GM18520 (cell line): ENCODE measurements around the gene MYLK2.

Experiments used
- ATAC-seq: cut with Tn5 transposase; IDR thresholded peaks from one replicate; pipeline ENCODE4 v1.9.1; 2021; ENCODE audit not compliant: unreplicated experiment

The MYLK2 gene

DNA sequence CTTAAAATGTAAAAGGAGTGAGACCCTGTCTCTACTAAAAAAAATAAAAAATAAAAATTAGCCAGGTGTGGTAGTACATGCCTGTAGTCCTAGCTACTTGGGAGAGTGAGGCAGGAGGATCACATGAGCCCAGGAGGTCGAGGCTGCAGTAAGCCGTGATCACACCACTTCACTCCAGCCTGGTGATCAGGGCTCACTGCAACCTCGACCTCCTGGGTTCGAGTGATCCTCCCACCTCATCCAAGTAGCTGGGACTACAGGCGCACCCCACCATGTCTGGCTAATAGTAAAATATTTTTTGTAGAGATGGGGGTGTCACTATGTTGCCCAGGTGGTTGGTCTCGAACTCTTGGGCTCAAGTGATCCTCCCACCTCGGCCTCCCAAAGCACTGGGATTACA, 34.3 kb downstream of the MYLK2 start:
- ATAC-seq = no peak

DNA sequence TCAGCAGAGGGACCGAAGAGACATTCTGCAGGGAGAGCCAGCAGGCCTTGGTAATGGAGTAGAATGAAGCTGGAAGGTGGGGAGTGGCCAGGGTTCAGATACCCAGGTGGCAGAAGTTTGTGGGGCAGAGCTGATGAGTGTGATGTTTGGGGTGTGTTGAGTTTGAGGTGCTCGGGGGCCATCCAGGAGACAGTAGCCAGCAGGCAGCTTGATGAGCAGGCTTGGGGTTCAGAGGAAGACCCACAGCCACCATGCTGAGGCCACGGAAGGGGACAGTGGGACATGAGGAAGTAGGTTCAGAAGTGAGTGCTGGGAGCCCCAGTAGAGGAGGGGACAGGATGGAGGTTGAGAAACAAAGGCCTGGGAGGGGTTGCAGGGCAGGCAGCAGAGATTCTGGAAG, 37.4 kb downstream of the MYLK2 start:
- no peak for ATAC-seq

DNA sequence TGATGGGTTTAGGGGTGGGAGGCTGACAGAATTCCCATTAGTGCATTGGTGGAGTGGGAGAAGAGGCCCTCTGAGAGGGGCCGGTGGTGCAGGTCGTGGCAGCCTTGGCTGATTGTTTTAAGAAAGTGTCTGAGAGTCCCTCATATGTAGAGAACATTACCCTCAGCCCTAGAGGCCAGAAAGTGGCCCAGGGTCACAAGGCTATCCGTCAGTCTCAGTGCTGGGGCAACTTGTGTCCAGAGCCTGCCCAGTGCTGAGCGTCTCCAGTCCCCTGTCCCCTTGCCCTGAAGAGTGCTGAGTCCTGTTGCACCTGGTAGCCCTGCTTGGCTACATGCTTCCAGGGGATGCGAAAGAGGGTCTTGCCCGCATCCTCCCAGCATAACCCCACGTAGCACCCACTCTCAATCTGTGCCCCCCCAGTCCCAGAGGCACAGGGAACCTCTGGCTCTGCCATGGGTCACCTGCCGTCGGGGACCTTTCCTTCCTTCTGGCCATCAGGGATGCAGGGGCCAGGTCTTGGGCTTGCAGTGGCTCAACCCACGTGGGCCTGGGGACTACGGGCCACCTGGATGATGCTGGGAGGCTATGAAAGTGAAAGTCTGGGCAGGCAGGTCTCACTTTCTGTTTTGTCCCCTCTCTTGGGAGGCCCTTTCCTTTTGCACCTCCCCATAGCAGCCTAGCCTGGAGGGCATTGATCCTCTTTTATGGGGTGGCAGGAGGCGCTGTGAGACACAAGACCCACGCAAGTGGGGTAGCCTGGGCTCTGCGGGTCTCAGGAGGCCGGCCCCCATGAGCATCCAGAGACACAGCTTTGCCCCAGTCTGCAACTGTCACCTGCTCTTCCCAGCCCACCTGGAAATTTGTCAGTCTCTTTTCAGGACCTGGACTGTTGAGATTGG, 39.0 kb downstream of the MYLK2 start:
- ATAC-seq = no peak

- ATAC-seq = no peak
Measured at GRCh38 chr20:31858760-31859083, 39.6 kb downstream of the MYLK2 start.

DNA sequence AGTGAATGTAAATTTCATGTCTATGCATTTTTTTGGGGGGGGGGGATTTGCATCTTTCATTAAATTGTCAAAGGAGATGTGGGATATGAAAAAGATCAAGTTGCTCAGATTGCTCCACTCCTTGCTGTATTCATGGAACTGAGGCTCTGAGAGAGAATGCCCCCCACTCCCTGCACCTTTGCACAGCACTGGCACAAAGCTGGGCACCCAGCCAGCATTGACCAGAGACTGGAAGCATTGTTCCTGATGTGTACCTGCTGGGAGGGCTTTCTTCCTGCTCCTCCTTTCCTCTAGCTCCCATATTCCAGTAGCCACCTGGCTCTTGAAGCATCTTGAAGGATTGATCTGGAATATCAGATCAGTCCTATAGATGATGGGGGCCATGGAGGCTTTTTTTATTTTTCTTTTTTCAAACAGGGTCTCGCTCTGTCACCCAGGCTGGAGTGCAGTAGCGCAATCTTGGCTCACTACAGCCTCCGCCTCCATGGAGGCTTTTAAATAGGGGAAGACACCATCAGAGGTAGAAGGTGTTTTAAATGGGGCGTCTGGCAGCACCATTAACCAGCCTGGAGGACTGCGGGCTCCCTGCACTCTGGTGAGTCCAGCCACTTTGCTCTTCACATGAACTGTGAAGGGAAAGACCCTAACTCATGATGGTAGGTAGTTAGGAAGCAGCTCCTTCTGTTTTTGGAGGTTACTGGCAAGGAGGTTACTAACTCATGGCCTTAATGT, 40.3 kb downstream of the MYLK2 start:
- no peak for ATAC-seq

DNA sequence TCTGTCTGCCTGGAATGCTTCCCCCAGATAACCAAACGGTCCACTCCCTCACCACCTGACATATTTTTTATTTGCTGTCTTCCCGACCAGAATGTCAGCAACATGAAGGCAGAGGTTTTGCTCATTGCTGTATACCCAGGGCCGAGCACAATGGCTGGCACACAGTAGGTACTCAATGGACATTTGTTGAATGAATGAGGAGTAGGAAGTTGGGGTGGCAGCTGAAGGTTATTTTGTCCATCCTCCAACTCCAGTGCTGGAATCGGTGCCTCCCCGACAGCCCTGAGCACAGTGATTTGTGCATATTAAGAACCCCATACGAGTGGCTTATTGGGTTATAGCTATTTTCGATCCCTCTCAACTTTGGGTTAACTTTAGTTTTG, 40.8 kb downstream of the MYLK2 start:
- ATAC-seq = no peak

DNA sequence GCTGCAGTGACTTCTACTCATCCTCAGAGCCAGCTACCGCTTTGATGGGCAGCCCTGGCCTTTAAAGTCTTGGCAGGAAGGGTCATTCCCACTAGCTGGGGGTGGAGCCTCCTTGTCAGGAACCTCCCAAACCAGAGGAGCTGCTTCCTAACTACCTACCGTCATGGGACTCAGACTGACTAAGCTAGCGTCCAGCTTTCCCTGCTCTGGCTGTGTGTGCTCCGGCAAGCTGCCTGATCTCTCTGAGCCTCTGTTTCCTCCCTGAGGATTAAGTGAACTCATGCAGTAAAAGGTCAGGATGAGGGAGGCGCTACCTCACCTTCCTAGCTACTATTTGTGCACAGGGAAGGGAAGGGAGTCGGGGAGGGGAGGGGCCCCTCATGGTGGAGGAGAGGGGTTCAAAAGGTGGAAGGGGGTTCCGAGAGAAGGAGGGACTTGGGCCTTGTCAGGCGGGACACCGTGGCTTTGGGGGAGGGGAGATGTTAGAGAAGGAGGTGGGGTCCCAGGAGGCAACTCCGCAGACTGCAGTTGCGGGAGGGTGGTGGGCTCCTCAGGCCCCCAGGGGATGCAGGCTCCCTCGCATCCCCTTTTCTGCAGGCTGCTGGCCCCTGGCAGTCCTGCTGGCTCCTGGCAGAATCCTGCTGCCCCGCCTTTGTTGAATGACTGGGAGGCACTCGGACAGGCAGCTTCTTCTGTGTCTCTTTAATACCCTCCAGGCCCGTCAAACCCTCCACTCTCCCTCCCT, 41.4 kb downstream of the MYLK2 start:
- no peak for ATAC-seq

- ATAC-seq = no peak
Measured at GRCh38 chr20:31861135-31861384, 41.9 kb downstream of the MYLK2 start.

DNA sequence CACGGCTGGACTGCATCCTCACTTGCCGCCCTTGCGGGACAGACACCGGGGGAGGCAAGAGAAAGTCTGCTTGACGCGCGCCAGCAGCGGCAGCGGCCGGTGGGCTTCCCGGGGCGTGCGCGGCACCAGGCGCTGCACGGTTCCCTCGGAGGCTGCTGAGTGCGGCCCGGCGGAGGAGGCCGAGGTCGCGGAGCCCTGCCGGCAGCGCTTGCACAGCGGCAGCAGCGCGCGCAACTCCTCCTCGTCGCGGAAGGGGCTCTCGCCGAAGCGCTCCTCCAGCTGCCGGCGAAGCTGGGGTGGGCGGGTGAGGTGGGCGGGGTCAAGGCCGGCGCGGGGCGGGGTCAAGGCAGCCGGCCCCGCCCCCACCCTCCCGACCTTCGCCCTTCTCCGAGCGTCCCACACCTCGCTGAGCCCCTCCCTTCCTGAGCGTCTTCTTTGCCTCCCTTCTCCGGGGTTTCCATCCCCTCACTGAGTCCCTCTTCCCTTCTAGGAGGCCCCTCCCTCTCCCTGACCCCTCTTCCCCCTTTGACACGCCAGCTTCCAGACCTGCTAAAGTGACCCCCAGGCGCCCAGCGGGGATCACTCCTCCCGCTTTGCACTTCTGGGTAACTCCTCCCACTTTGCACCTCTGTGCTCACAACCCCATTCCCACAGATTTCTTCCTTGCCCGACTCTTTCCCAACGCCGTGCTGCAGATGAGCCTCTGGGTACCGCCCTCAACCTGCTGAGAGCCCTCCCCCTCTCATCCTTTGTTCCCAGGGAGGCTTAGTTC, 42.4 kb downstream of the MYLK2 start:
- ATAC-seq = no peak

GRCh38 chr20:31862157-31862470, 43.0 kb downstream of the MYLK2 start:
- ATAC-seq = no peak

GRCh38 chr20:31862506-31862905, 43.4 kb downstream of the MYLK2 start:
- ATAC-seq = no peak

DNA sequence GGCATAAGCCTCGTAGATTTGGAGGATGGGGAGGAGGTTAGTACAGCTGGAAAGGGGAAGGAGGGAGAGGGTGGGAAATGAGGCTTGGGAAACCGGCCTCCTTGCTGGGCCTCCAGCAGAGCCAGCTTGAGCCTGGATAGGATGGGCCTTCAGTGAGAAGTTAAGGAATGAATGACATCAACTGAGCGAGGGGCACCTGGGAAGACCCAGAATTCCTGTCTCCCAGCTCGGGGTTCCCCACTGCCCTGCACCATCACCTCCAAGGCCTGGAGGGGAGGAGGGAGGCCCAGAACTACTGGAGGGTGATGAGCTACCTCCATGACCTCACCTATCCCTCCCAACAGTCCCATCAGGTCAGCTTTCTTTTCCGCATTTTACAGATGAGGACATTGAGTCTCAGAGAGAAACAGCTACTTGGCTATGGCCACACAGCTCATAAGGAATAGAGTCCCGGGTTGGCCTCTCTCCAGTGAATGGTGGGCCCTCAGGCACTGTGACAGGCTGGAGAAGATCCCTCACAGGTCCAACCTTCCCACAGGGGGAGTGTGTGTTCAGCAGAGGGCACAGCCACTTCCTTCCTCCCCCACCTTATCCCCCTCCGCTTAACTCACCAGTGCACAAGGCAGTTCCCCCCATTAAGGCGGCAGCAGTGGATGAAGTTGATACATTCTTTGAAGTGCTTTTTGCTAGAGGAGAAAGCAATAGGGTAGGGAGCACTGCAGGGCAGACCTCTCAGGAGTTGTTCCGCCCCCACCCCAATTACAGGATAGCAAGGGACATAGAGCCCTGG, 44.3 kb downstream of the MYLK2 start:
- no peak for ATAC-seq

DNA sequence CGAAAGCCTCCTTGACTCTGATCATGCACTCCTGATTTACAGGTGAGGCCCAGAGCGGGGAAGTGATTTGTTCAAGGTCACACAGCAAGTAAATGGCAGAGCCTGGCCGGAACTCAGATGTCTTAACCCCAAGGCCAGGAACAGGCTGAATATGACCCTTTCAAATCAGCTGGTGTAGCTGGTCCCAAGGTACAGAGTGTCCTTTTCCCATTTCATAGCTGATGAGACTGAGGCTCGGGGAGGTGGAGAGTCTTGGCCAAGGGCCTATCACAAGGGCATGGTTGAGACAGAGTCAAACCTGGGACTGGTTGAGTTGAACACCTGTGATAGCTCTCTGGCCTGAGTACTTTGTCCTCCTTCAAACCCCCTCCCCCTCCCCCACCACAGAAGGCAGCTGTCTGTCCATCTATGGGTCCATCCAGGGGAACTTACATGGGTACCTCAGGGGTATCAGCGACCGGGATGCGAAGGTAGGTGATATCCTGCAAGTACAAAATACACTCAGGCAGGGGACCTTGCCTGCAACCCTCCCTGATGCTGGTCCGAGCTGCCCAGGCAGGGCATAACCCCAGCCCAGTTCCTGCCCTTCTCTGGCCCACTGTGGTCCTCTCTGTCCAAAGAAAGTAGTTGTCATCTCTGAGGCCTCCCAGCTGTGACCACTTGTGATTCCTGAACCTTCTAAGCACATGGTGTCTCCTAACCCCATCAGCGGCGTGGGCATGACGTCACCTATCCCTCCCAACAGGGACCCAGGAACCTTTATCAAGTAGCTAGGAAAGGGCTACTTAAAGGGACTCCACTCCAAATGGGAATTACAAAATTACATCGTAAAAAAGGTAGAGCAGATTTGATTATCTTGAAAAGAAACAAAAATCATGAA, 45.6 kb downstream of the MYLK2 start:
- no peak for ATAC-seq

DNA sequence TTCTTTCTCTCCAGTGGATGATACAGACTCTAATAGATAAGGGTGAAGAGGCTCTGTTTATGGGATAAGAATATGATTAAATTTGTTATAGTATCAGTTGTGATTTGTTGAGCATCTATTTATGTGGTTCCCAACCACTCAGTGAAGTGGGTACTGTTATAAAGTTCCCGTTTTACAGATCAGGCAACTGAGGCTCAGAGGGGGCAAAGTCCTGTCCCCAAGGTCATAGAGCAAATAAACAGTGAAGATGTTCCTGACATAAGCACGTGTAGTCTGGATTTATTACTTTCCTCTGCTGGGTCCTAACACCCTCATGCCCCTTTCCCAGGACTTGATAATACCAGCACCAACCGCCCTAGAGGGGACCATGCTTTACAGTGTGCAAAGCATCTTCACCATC, 47.1 kb downstream of the MYLK2 start:
- ATAC-seq = no peak

DNA sequence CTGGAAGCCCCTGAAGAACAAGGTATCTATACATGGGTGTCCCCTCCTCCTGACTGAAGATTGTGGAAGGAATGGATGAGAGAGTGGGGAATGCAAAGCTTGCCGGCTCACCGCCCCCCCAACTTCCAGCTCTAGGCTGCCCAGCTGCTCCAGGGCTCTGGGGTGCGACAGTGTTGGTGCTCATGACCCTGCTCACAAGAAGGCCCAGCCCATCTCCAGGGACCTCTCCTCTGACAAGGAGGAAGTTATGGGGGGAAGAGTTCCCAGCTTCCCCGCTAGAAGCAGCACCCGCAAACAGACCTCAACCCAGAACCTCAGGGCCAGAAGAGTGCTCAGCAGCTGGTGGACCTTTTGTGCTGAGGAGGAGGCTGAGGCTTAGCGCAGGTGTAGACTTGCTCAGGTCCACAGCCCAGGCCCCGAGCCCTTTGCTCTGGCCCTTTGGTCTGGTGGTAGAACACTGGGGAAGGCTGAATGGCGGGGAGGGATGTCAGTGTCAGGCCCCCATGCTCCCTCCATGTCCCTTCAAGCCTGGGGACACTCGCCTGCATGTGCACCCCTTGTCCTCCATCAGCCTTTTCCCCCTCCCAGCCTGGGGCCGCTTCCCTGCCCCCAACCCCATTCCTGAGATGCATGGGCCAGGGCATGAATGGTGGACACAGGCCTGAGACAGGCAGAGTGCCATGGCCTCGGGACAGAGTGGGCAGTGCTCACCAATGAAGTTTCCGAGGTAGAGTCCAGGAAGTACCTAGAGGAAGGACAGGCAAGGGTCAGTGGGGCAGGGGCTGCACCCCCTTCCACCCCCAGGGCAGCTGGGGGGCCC, 49.9 kb downstream of the MYLK2 start:
- no peak for ATAC-seq

GRCh38 chr20:31869673-31869941, 50.5 kb downstream of the MYLK2 start:
- ATAC-seq = no peak

GRCh38 chr20:31869942-31870725, 51.0 kb downstream of the MYLK2 start, which contains the start of the genes DUSP15 and TTLL9:
TSS of gene DUSP15 (minus strand) at chr20:31870527. CDS start at chr20:31870337, 190 bp downstream.
TSS of gene TTLL9 (plus strand) at chr20:31870634. CDS start at chr20:31871127, 493 bp downstream.
- no peak for ATAC-seq
